Putamen (tissue), 1 donor: ENCODE results near the gene EHD1.

Source experiments
- DNase-seq: peaks from one replicate; pipeline ENCODE4 v3.0.0-alpha.2; 2016; ENCODE audit warnings: low spot score

The EHD1 gene

GRCh38 chr11:64842851-64843685 lies 35.4 kb downstream of the EHD1 start:
- DNase-seq, result no peak

GRCh38 chr11:64842366-64842759 lies 36.1 kb downstream of the EHD1 start:
- DNase-seq, result no peak

- no peak for DNase-seq
Observed at GRCh38 chr11:64841592-64842365, 36.6 kb downstream of the EHD1 start.

GRCh38 chr11:64839887-64840782 lies 38.3 kb downstream of the EHD1 start:
- DNase-seq, result no peak

- no peak for DNase-seq
Observed at GRCh38 chr11:64839335-64839734, 39.1 kb downstream of the EHD1 start.

- DNase-seq, result no peak
Observed at GRCh38 chr11:64838600-64839334, 39.7 kb downstream of the EHD1 start.

- no peak for DNase-seq
Observed at GRCh38 chr11:64837887-64838351, 40.5 kb downstream of the EHD1 start.

GRCh38 chr11:64836448-64837072 lies 41.9 kb downstream of the EHD1 start:
- DNase-seq, result no peak

GRCh38 chr11:64835616-64836447 lies 42.6 kb downstream of the EHD1 start:
- DNase-seq, result no peak

- DNase-seq, result no peak
Observed at GRCh38 chr11:64834723-64835615, 43.5 kb downstream of the EHD1 start.

- DNase-seq, result no peak
Observed at GRCh38 chr11:64834031-64834722, 44.2 kb downstream of the EHD1 start.

- no peak for DNase-seq
Observed at GRCh38 chr11:64833509-64833908, 44.9 kb downstream of the EHD1 start.

GRCh38 chr11:64833198-64833502 lies 45.3 kb downstream of the EHD1 start:
- no peak for DNase-seq

- DNase-seq, result no peak
Observed at GRCh38 chr11:64832467-64833197, 45.8 kb downstream of the EHD1 start.

- no peak for DNase-seq
Observed at GRCh38 chr11:64831411-64831891, 47.0 kb downstream of the EHD1 start.

- DNase-seq, result no peak
Observed at GRCh38 chr11:64829536-64830251, 48.7 kb downstream of the EHD1 start.

GRCh38 chr11:64827451-64827839 lies 51.0 kb downstream of the EHD1 start:
- DNase-seq, result no peak
